ENCODE data around the gene SLC5A11. TPM values are rescaled to one million over a fixed set of nuclear protein-coding genes. Genes with fewer than 3 reads are reported as not detected.

The SLC5A11 gene
- total RNA-seq, 1 donor from 2014 or later, result not detected

Other genes with a start within 250 kb of the SLC5A11 start
- gene TNRC6A, start 116.3 kb upstream of the SLC5A11 start, total RNA-seq, result 20.2 and 21.5 TPM in 2 replicates
- 31.8 and 57.5 TPM in 2 replicates for gene ARHGAP17, start 169.4 kb downstream of the SLC5A11 start, total RNA-seq

Data from dermis microvascular lymphatic vessel endothelial cell (primary cell).